ENCODE measurements around the gene DNAJC6. TPM values are rescaled to one million over a fixed set of nuclear protein-coding genes. Genes with fewer than 3 reads are reported as not detected.

DNAJC6 gene
- total RNA-seq, 1 experiment from 2014 or later, result 4.0 TPM

DNA sequence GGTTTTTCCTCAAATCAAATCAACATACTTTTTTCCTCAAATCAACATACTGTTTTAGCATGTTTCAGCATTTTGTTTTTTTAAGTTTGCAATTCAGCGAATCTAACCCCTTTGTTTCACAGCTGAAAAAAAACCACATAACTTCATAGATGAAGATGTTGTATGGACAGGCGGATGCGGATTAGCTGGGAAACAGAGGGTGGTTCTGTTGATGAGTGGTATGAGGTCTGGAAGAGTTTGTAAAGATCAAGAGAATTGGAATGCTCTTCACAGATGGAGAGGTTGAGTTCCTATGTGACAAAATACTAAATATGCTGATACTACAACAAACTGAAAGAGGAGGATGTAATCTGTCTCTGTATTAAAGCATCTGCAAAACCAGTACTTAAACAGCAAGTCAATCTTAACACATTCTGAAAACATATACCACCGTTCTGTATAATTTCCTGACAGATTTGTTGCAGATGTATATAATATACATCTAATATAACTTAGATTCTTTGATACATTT lies 100.5 kb downstream of the DNAJC6 start:
- Histone ChIP-seq H3K4me3 (ENCODE audit: low read depth in 2 of 2, low read length in 2 of 2) (no peak overlapping the region), H3K27me3 (ENCODE audit: control insufficient read depth, insufficient read depth, low read length) (no peaks in the 10 kb centered on the region), H3K27ac (ENCODE audit: low read length) (no peak overlapping the region), H3K36me3 (ENCODE audit: control insufficient read depth, insufficient read depth, low read length) (no peaks in the 10 kb centered on the region), H3K4me1 (ENCODE audit: control insufficient read depth, insufficient read depth, low read length) (no peaks in the 10 kb centered on the region), H3K9me3 (ENCODE audit: control insufficient read depth, insufficient read depth, low read depth, low read length) (no peaks in the 10 kb centered on the region)
- TF ChIP-seq SIN3A (IDR thresholded peaks at IDR 0.05; ENCODE audit: borderline replicate concordance, insufficient read depth, low read depth, low read length) (no peak), TCF7L2 (IDR thresholded peaks at IDR 0.05; ENCODE audit: low read depth, low read length) (no peak), POLR2AphosphoS5 (IDR thresholded peaks at IDR 0.05; ENCODE audit: low read depth, low read length) (no peak), REST (IDR thresholded peaks at IDR 0.05; ENCODE audit: insufficient read depth in 1 of 2, low read depth in 2 of 2, low read length in 1 of 2) (no peak), CTCF (IDR thresholded peaks at IDR 0.05) (no peak)
- ChIA-PET CTCF (no interaction called here), POLR2A (no interaction called here)
- no TSS peak for BruUV-seq (replicated peaks)
- no peak for ATAC-seq
- DNase-seq (ENCODE audit: low read depth, low spot score), result no peak
- intact Hi-C loops (cut with micrococcal nuclease; ENCODE audit: unreplicated experiment), result no loop called here
- in situ Hi-C loops (cut with HindIII; ENCODE audit: low pct_unique_long_range_greater_than_20kb, low sequenced_read_pairs), result no loop called here

GRCh38 chr1:65412256-65412983 lies 103.1 kb downstream of the DNAJC6 start:
- H3K4me3 ChIP-seq (ENCODE audit: low read depth in 2 of 2, low read length in 2 of 2), result no peak overlapping the region
- BruUV-seq (replicated peaks), result no TSS peak
- POLR2A ChIA-PET, result no interaction called here
- DNase-seq (ENCODE audit: low read depth, low spot score) (no peak), ATAC-seq (no peak)
- H3K27ac ChIP-seq (ENCODE audit: low read length), result no peak overlapping the region
- H3K27me3 ChIP-seq (ENCODE audit: control insufficient read depth, insufficient read depth, low read length), result no peaks in the 10 kb centered on the region
- CTCF ChIA-PET, result interaction anchor here (0.6 kb wide), 1 partner anchor 16 kb away, joined by 4 read pairs; no protein-coding TSS in a partner anchor
- H3K9me3 ChIP-seq (ENCODE audit: control insufficient read depth, insufficient read depth, low read depth, low read length), result no peaks in the 10 kb centered on the region
- H3K36me3 ChIP-seq (ENCODE audit: control insufficient read depth, insufficient read depth, low read length), result no peaks in the 10 kb centered on the region
- peaks cover 3% of the 10 kb centered on the region; the same call in 1 of the 2 replicates for H3K4me1 ChIP-seq (ENCODE audit: control insufficient read depth, insufficient read depth, low read length)
- in situ Hi-C loops (cut with HindIII; ENCODE audit: low pct_unique_long_range_greater_than_20kb, low sequenced_read_pairs) (no loop called here), intact Hi-C loops (cut with micrococcal nuclease; ENCODE audit: unreplicated experiment) (no loop called here)
- no peak for TF ChIP-seq REST (IDR thresholded peaks at IDR 0.05; ENCODE audit: insufficient read depth in 1 of 2, low read depth in 2 of 2, low read length in 1 of 2)
- no peak for TF ChIP-seq CTCF (IDR thresholded peaks at IDR 0.05)
- TF ChIP-seq POLR2AphosphoS5 (IDR thresholded peaks at IDR 0.05; ENCODE audit: low read depth, low read length), result no peak
- TF ChIP-seq TCF7L2 (IDR thresholded peaks at IDR 0.05; ENCODE audit: low read depth, low read length), result no peak
- TF ChIP-seq SIN3A (IDR thresholded peaks at IDR 0.05; ENCODE audit: borderline replicate concordance, insufficient read depth, low read depth, low read length), result no peak
